SU-DHL-6 (cell line): ENCODE measurements around the gene KCTD14.

Source experiments
- H2AFZ ChIP-seq: fragments of 200-600 bp; sonication (generic); 2 replicates; pipeline ENCODE4 v1.6.1; 2014; ENCODE audit warnings: low read depth, mild to moderate bottlenecking, moderate library complexity, mixed read lengths, antibody characterized with exemption, low read length; ENCODE audit not compliant: severe bottlenecking
- H3F3A ChIP-seq: fragments of 200-600 bp; shearing (Covaris generic); 2 replicates; pipeline ENCODE4 v1.6.0; 2016; ENCODE audit warnings: antibody characterized with exemption, mild to moderate bottlenecking; ENCODE audit not compliant: insufficient read depth
- H3K27ac ChIP-seq: fragments of 200-600 bp; sonication (generic); 2 replicates; pipeline ENCODE4 v1.5.1; 2016; ENCODE audit warnings: low read depth, mild to moderate bottlenecking, low read length, moderate library complexity, mixed read lengths
- H3K27me3 ChIP-seq: fragments of 200-600 bp; sonication (generic), shearing (Covaris generic); 2 replicates; pipeline ENCODE4 v1.6.0; 2014; ENCODE audit warnings: mild to moderate bottlenecking, low read length
- H3K36me3 ChIP-seq: fragments of 200-600 bp; sonication (generic); 2 replicates; pipeline ENCODE4 v1.6.1; 2014; ENCODE audit warnings: mild to moderate bottlenecking, low read length, mixed read lengths
- H3K4me2 ChIP-seq: fragments of 300-600, 200-600 bp; shearing (Covaris generic), sonication (generic); 2 replicates; pipeline ENCODE4 v1.6.0; 2014; ENCODE audit warnings: low read length, low read depth, mild to moderate bottlenecking; ENCODE audit not compliant: poor library complexity, severe bottlenecking
- H3K4me3 ChIP-seq: fragments of 200-600 bp; sonication (generic); 2 replicates; pipeline ENCODE4 v1.5.1; 2014; ENCODE audit warnings: antibody characterized with exemption, low read length, mild to moderate bottlenecking, mixed read lengths; ENCODE audit not compliant: insufficient read depth, poor library complexity, severe bottlenecking
- H3K79me2 ChIP-seq: fragments of 200-600 bp; sonication (generic); 2 replicates; pipeline ENCODE4 v1.6.1; 2014; ENCODE audit warnings: mild to moderate bottlenecking, low read length, moderate library complexity; ENCODE audit not compliant: insufficient read depth
- H3K9ac ChIP-seq: fragments of 200-600 bp; sonication (generic); 2 replicates; pipeline ENCODE4 v1.7.0; 2014; ENCODE audit warnings: mild to moderate bottlenecking, low read length
- H3K9me2 ChIP-seq: fragments of 200-600 bp; sonication (generic); replicated peaks from 2 replicates; pipeline ENCODE4 v1.6.1; 2014; ENCODE audit warnings: low read length; ENCODE audit not compliant: insufficient read depth
- H3K9me3 ChIP-seq: fragments of 200-600 bp; sonication (generic); 2 replicates; pipeline ENCODE4 v1.6.1; 2014; ENCODE audit warnings: low read length, mixed read lengths; ENCODE audit not compliant: insufficient read depth
- H4K20me1 ChIP-seq: fragments of 200-600 bp; sonication (generic); 2 replicates; pipeline ENCODE4 v1.6.1; 2014; ENCODE audit warnings: low read depth, mild to moderate bottlenecking, antibody characterized with exemption, low read length, moderate library complexity, mixed read lengths
- EZH2phosphoT487 ChIP-seq: fragments of 200-600 bp; sonication (generic), shearing (Covaris generic); conservative IDR thresholded peaks from 2 replicates; pipeline ENCODE4 v1.6.1; 2018; ENCODE audit warnings: mild to moderate bottlenecking, antibody characterized with exemption, low read length, moderate library complexity, mixed read lengths
- TF ChIP-seq, protein P1 (sequence below): fragments of 200-600 bp; sonication (generic); IDR thresholded peaks from one replicate; pipeline ENCODE4 v1.5.1; 2017; ENCODE audit warnings: antibody characterized with exemption, mild to moderate bottlenecking, low read length, moderate library complexity; ENCODE audit not compliant: insufficient read depth, poor library complexity, severe bottlenecking

The KCTD14 gene

DNA sequence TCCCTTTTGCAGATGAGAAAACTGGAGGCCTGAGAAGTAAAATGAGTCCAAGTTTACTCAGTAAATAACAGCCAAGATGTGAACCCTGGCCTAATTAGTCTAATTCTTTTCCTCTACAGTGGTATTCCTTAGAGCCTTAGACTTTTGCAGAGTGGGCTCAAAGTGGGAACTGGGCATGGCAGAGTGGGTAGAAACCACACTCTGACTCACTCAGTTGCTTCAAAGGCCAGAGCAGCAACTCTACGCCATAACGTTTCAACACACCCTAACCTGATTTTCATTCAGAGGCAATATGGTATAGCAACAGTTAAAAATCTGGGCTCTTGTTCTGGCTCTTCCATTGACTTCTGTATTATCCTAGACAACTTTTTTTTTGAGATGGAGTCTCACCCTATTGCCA lies 43.4 kb upstream of the KCTD14 start:
- Histone ChIP-seq H3K9me2 (no peaks in the 10 kb centered on the region), H3K4me2 (no peak overlapping the region), H3K79me2 (no peaks in the 10 kb centered on the region; the same call in 1 of the 2 replicates), H2AFZ (no peak overlapping the region), H3K27me3 (no peaks in the 10 kb centered on the region), H3K4me3 (no peak overlapping the region), H3K27ac (no peak overlapping the region), H4K20me1 (no peaks in the 10 kb centered on the region), H3K9ac (no peak overlapping the region), H3K9me3 (no peaks in the 10 kb centered on the region), H3K36me3 (peaks cover 3% of the 10 kb centered on the region; the same call in 1 of the 2 replicates), H3F3A (no peaks in the 10 kb centered on the region)
- TF ChIP-seq, protein P1, sequence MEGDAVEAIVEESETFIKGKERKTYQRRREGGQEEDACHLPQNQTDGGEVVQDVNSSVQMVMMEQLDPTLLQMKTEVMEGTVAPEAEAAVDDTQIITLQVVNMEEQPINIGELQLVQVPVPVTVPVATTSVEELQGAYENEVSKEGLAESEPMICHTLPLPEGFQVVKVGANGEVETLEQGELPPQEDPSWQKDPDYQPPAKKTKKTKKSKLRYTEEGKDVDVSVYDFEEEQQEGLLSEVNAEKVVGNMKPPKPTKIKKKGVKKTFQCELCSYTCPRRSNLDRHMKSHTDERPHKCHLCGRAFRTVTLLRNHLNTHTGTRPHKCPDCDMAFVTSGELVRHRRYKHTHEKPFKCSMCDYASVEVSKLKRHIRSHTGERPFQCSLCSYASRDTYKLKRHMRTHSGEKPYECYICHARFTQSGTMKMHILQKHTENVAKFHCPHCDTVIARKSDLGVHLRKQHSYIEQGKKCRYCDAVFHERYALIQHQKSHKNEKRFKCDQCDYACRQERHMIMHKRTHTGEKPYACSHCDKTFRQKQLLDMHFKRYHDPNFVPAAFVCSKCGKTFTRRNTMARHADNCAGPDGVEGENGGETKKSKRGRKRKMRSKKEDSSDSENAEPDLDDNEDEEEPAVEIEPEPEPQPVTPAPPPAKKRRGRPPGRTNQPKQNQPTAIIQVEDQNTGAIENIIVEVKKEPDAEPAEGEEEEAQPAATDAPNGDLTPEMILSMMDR: no peak
- TF ChIP-seq EZH2phosphoT487: no peak

DNA sequence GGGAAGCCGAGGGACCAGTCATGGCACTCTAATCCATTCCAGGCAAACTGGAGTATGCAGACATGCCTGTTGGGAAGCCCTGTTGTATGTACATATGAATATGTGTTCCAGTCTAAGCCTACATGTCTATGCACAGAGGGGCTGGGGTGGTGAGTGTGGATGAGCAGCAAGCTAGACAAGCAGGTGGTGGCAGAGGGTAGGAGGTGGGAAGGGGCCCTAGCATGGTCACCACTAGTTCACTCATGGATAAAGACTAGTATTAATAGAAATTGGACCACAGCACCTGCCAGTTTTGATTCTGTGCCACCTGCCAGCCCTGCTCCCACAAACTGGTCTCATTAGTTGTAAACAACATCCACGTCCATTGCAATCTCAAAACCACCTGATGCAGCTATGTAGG lies 42.1 kb upstream of the KCTD14 start:
- TF ChIP-seq, protein P1: no peak
- TF ChIP-seq EZH2phosphoT487: no peak
- Histone ChIP-seq H2AFZ (no peak overlapping the region), H3K27ac (no peak overlapping the region), H3K36me3 (no peaks in the 10 kb centered on the region), H3K4me3 (no peak overlapping the region), H3K9me3 (no peaks in the 10 kb centered on the region), H3K4me2 (no peak overlapping the region), H3K27me3 (no peaks in the 10 kb centered on the region), H4K20me1 (no peaks in the 10 kb centered on the region), H3F3A (no peaks in the 10 kb centered on the region), H3K79me2 (no peaks in the 10 kb centered on the region), H3K9me2 (no peaks in the 10 kb centered on the region), H3K9ac (no peak overlapping the region)

DNA sequence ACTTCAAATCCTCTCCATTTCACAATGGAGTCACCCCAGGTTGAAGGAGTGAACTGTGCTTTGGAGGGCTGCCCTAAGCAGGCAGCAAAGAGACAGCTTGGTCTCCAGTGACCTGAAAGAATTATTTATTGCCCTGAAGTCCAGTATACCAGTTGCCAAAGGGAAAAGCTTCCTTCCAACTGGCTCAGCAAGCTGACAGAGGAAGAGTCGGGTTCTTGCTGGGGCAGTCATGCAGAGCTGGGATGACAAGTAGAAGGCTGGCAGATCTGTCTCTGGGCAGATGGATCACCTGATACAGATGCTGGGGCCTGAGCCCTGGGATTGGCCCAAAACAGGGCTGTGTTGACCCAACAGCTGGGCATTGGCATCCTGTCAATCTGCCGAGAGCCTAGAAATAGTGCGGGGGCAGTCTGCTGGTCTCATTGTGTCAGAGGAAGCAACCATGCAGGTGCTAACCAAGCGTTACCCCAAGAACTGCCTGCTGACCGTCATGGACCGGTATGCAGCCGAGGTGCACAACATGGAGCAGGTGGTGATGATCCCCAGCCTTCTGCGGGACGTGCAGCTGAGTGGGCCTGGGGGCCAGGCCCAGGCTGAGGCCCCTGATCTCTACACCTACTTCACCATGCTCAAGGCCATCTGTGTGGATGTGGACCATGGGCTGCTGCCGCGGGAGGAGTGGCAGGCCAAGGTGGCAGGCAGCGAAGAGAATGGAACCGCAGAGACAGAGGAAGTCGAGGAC lies 40.5 kb upstream of the KCTD14 start, which contains the start of gene THRSP:
TSS of gene THRSP (plus strand) at position 422 of the 742 bp plus-strand sequence. CDS start at position 443, 21 bp downstream.
- Histone ChIP-seq H3K4me2 (no peak within 1 kb of the TSS), H3K27me3 (no peaks in the 10 kb centered on the region), H3K9me2 (no peaks in the 10 kb centered on the region), H3F3A (no peaks in the 10 kb centered on the region), H3K79me2 (no peaks in the 10 kb centered on the region), H3K27ac (no peak within 1 kb of the TSS), H4K20me1 (no peaks in the 10 kb centered on the region), H3K36me3 (no peaks in the 10 kb centered on the region), H2AFZ (no peak within 1 kb of the TSS), H3K4me3 (no peak within 1 kb of the TSS), H3K9me3 (no peaks in the 10 kb centered on the region), H3K9ac (no peak within 1 kb of the TSS)
- TF ChIP-seq, protein P1: no peak
- no peak for TF ChIP-seq EZH2phosphoT487
